Kidney (tissue), 14 donors: Measurements from ENCODE around the gene HGS. TPM values are rescaled to one million over a fixed set of nuclear protein-coding genes. Genes with fewer than 3 reads are reported as not detected.
A peak's percentile ranks its signal among the peaks of the same experiment; 100 is the strongest.
"Not testable (repeated sequence)": the region's sequence is repeated elsewhere in the genome, so short reads cannot be mapped to it uniquely, and the experiment has no call there.

ENCODE experiments used
- DNase-seq, 5 donors: peaks; one replicate each; pipeline ENCODE4 v3.0.0-alpha.2; 2013 to 2020
- FAIRE-seq: peaks from 2 replicates; lab custom pipeline; 2012; peaks lifted over from hg19 to GRCh38; lab: Jason Lieb, UNC
- H3K27ac ChIP-seq, 2 donors: one replicate each; pipeline ENCODE4 v1.7.0; 2013; ENCODE audit warnings: low read depth in 2 of 2, low read length in 2 of 2, inconsistent platforms in 1 of 2
- H3K27me3 ChIP-seq: one replicate; pipeline ENCODE4 v1.7.1; 2013; ENCODE audit warnings: low read length, inconsistent platforms; ENCODE audit not compliant: control insufficient read depth, insufficient read depth
- H3K36me3 ChIP-seq, 3 donors: one replicate each; pipeline versions ENCODE4 v1.7.0 to v1.7.1; 2013; ENCODE audit warnings: low read length in 3 of 3, control low read depth in 1 of 3, inconsistent platforms in 1 of 3; ENCODE audit not compliant: insufficient read depth in 3 of 3, control insufficient read depth in 2 of 3
- H3K4me1 ChIP-seq, 3 donors: one replicate each; pipeline versions ENCODE4 v1.7.0 to v1.7.1; 2013; ENCODE audit warnings: low read length in 3 of 3, inconsistent platforms in 1 of 3, low read depth in 1 of 3; ENCODE audit not compliant: control insufficient read depth in 2 of 3, insufficient read depth in 2 of 3
- H3K4me3 ChIP-seq, 3 donors: one replicate each; pipeline versions ENCODE4 v1.7.0 to v1.8.1; 2013; ENCODE audit warnings: low read length in 3 of 3, control low read depth in 1 of 3, inconsistent platforms in 1 of 3
- H3K9ac ChIP-seq, 3 donors: one replicate each; pipeline versions ENCODE4 v1.7.0 to v1.7.1; 2013; ENCODE audit warnings: low read length in 3 of 3, control low read depth in 1 of 3, inconsistent platforms in 1 of 3
- H3K9me3 ChIP-seq, 3 donors: one replicate each; pipeline versions ENCODE4 v1.7.0 to v1.7.1; 2013; ENCODE audit warnings: low read length in 3 of 3, control low read depth in 1 of 3, inconsistent platforms in 1 of 3; ENCODE audit not compliant: control insufficient read depth in 2 of 3, insufficient read depth in 1 of 3
- intact Hi-C: fragments of 100-400 bp; cut with DNase I; formaldehyde crosslinking; loops from one replicate; pipeline ENCODE4 v1.11.1; 2022
- polyA plus RNA-seq: library from polyadenylated mRNA; stranded (reverse); fragments of 350-450 nt; fragmentation: Illumina TruSeq; extraction: RNeasy Lipid Tissue Mini Kit (QIAGEN cat#74804); gene quantifications from one replicate; pipeline ENCODE4 v1.2.3, GENCODE V29; 2014; ENCODE audit warnings: low read depth, low replicate concordance; ENCODE audit not compliant: insufficient read depth
- total RNA-seq: library from RNA; stranded (reverse); fragmentation: NEBNext Ultra II Directional; extraction: Animal tissue kit (Norgen Biotek cat#: 25700); gene quantifications from one replicate; pipeline ENCODE4 v1.2.1, GENCODE V29; 2021
- TF ChIP-seq, protein P1 (sequence below): IDR thresholded peaks from 3 replicates; pipeline ENCODE4 v1.5.1; 2012; ENCODE audit warnings: mild to moderate bottlenecking, moderate library complexity, borderline replicate concordance; ENCODE audit not compliant: insufficient read depth; ENCODE audit errors: extremely low read depth
- donor health status: control.
- donor health status: control.
- donor health status: control.
- donor health status: control.
- donor health status: control.
- donor health status: DM: yes; HTN: yes; CAD: no.
- donor health status: Normal renal cell carcinoma (clear cell type).

The HGS gene
- total and polyA plus RNA-seq, 2 donors from 2014 or later = 85.5 to 95.3 TPM

DNA sequence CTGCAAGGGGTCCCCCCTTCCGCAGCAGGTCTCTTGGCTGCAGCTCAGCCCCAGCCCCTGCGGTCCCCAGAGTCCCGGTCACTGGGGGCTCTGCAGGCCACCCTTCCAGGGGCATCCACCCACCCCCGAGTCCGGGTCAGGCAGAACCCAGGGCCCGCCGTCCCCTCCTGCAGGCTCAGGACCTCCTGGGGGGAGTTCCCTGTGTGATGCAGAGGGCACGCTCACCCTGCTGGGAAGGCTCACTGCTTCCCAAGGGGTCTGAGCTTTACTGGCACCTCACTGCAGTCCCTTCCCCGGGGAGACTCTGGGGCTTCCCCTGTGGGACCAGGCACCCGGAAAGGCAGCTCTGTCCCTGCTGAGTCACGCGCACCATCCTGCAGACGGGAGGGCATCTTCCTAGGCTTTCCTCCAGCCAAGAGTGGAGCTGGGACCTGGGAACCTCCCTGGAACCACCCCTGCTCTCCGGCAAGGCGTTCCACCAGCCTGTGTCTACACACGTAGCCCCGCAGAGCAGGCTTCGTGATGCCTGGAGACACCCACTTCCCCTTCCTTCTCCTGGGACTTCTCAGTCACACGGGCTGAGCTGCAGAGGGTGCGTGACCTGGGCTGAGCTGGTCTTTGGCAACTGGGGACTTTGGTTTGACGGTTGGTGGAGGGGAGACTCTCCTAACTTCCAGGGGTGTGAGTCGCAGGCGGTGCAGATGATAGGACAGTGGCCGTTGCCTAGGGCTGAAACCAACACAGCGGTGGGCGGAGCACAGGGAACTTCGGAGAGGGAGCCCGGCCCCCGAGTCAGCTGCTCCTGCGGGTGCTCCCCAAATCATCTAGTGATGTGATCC is 51.7 kb downstream of the HGS start:
- intact Hi-C loops = no loop called here
- peaks cover 0 to 7% (median 3%) of the 10 kb centered on the region in 3 donors for H3K4me1 ChIP-seq
- no peak overlapping the region for H3K27ac ChIP-seq
- DNase-seq = peak in 1 of 5 donors; percentile 82
- FAIRE-seq = no peak
- H3K9ac ChIP-seq = no peak overlapping the region
- H3K36me3 ChIP-seq = no peaks in the 10 kb centered on the region
- H3K27me3 ChIP-seq = no peaks in the 10 kb centered on the region
- no peaks in the 10 kb centered on the region for H3K9me3 ChIP-seq
- TF ChIP-seq, protein P1, sequence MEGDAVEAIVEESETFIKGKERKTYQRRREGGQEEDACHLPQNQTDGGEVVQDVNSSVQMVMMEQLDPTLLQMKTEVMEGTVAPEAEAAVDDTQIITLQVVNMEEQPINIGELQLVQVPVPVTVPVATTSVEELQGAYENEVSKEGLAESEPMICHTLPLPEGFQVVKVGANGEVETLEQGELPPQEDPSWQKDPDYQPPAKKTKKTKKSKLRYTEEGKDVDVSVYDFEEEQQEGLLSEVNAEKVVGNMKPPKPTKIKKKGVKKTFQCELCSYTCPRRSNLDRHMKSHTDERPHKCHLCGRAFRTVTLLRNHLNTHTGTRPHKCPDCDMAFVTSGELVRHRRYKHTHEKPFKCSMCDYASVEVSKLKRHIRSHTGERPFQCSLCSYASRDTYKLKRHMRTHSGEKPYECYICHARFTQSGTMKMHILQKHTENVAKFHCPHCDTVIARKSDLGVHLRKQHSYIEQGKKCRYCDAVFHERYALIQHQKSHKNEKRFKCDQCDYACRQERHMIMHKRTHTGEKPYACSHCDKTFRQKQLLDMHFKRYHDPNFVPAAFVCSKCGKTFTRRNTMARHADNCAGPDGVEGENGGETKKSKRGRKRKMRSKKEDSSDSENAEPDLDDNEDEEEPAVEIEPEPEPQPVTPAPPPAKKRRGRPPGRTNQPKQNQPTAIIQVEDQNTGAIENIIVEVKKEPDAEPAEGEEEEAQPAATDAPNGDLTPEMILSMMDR = no peak
- H3K4me3 ChIP-seq = peak overlapping the region in 1 of 3 donors; percentile 22

DNA sequence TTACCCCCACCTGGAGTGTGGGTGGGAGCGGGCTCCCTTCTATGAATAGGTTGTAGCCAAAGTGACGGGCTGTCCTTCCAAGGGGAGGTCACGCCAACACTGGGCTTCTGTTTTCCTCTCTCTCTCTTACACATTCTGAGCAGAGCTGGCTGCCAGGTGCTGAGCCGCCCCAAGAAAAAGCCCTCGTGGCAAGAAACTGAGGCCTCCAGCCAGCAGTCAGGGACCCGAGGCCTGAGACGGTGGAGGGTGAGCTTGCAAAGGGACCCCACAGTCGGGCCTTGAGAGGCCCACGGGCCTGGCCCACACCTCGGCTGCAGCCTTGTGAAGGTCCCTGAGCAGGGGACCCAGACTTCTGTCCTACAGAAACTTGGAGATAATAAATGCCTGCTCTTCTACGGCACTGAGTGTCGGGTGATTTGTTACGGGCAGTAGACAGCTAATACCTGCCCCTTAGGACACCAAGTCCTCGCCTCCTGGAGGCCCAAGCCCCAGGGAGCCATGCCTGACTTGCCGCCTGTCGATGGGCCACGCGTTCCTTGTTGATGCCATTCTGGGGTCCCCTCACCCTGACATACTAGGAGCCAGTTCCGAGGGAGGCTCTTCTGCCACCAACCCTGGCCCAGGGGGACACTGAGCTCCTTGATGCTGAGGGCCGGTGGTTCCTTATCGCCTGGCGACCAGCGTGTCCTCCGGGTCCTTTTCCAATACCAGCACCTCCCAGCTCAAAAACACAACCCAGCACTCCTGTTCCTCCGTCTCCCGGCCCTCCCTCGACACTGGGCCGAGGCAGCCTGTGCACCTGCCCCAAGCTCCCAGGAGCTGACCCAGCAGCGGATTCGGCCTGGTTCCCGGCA is 54.4 kb downstream of the HGS start:
- Histone ChIP-seq H3K4me1 (peaks cover 0 to 7% (median 0%) of the 10 kb centered on the region in 3 donors), H3K27me3 (no peaks in the 10 kb centered on the region), H3K9me3 (no peaks in the 10 kb centered on the region), H3K9ac (no peak overlapping the region), H3K27ac (no peak overlapping the region), H3K36me3 (no peaks in the 10 kb centered on the region), H3K4me3 (no peak overlapping the region)
- no peak for FAIRE-seq
- intact Hi-C loops = no loop called here
- DNase-seq = no peak
- TF ChIP-seq, protein P1 = no peak

DNA sequence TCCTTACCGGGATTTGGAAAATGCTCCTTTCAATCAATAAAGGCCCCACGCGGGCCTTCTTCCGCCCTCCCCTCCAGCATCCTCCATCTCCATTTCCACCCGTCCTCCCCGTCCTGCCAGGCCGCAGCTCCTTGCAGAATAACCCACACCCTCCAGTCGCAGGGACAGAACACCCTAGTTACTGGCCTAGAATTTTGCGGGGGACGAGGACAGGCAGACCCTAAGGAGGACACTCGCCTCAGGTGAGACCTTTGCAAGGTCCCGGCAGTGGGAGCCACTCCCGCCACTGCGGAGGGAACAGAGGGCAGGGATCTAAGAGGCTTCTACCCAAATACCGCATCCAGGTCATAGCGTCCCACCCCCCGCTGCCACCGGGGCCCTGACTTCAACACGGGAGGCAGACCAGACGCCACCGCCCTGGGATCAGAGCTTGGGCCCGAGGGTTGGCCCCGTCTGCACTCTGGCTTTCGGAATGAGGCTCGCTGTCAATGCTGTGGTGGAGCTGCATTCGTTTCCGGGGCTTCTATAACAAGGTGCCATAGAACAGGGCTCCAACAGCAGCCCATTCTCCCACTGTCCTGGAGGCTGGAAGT is 55.1 kb downstream of the HGS start:
- intact Hi-C loops = no loop called here
- FAIRE-seq (no peak), DNase-seq (no peak)
- Histone ChIP-seq H3K4me1 (peaks cover 0 to 7% (median 0%) of the 10 kb centered on the region in 3 donors), H3K27me3 (no peaks in the 10 kb centered on the region), H3K9ac (no peak overlapping the region), H3K36me3 (no peaks in the 10 kb centered on the region), H3K9me3 (no peaks in the 10 kb centered on the region), H3K27ac (no peak overlapping the region), H3K4me3 (no peak overlapping the region)
- TF ChIP-seq, protein P1 = no peak

DNA sequence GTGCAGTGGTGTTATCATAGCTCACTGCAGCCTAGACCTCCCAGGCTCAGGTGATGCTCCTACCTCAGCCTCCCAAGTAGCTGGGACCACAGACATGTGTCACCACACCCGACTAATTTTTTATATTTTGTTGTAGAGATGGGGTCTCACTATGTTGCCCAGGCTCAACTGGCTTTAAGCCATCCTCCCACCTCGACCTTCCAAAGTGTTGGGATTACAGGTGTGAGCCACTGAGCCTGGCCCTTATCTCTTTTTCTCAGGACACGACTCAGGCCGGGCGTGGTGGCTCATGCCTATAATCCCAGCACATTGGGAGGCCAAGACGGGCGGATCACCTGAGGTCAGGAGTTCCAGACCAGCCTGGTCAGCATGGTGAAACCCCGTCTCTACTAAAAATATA is 55.8 kb downstream of the HGS start:
- H3K36me3 ChIP-seq, H3K9ac ChIP-seq, intact Hi-C loops, DNase-seq, FAIRE-seq, H3K4me3 ChIP-seq, H3K27me3 ChIP-seq, H3K9me3 ChIP-seq, H3K4me1 ChIP-seq, H3K27ac ChIP-seq: not testable (repeated sequence)
